Activated CD8-positive, alpha-beta memory T cell treated with anti-CD3 and anti-CD28 coated beads for 1 hour (primary cell): Measurements from ENCODE around the gene ARFGAP2.

ENCODE experiments used
- DNase-seq, 2 donors: peaks; one replicate each; pipeline ENCODE4 v3.0.0-alpha.2; 2020; ENCODE audit warnings: low read depth in 1 of 2; ENCODE audit errors: extremely low read depth in 1 of 2

The ARFGAP2 gene

DNA sequence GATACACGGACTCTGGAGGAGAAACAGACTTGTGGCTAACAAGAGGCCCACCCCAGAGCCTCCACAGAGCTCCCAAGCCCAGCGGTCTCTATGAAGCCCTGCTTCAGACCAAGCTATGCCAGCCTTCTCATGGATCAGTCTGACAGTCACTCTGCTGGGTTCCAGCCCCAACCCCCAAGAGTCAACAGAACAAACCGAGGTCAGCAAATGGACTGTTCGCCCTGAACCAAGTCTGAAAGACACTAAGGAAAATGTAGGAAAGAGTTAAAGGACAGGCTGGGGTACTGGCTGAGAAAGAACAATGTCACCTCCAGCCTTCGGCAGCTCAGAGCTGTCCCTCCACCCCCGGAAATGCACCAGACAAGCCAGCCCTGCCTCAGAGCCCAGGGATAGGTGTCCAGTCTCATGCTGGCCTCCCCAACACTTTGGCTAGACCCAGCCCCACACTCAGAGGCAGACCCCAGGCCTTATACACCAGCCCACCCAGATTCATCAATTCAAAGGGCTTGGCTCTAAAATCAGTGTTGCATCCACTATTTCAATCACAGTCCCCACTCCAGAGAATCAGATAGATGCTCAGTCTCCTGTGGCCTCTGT, 3.8 kb downstream of the ARFGAP2 start:
- DNase-seq, result no peak

DNA sequence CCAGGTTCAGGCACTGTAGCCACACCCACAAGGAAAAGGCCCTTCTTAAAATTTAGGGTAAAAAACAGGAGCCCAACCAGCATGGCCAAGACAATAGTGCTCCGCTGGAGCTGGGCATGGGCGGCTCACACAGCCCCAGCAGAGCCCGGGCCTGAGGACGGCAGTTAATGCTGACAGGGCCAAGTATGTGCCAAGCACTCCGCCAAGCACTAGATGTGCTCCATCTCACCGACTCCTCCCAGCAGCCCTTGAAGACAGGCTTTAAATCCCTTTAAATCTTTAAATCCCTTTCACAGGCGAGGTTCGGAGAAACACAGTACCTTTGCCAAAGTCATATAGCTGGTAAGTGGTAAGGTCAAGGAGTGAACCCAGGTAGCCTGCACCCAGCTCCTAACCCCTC, 4.8 kb downstream of the ARFGAP2 start:
- DNase-seq, result no peak

DNA sequence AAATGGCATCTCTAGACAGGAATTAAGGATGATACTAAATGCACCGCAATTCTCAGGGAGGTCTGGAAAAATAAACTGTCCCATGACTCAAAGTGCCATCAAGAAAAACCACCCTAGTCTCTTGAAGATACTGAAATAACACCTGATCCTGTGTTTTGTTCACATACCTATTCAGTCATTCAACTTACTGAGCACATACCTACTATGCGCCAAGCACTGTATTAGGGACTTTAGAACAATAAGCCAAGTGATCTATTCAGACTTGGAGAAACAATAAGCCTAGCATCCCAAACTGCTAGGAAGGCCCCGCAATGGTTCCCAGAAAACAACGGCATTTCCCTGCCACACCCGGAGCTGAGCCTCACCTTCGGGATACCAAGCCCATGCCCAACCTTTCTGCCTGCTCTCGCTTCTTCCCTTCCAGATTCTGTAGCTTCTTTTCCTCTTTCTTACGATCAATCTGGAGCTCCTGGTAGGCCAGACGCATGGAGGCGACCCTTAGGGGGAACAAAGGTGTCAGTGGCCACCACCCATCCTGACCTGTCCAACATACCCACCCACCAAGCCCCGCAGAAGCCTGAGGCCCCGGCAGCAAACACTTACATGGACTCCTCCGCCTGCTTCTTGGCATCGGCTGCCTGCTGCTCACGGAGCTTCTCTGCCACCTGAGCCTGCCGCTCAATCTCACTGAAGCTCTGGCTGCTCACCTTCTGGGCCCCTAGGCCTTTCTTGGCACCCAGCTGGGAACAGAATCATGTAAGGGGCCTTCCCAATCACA, 5.4 kb downstream of the ARFGAP2 start:
- no peak for DNase-seq

DNA sequence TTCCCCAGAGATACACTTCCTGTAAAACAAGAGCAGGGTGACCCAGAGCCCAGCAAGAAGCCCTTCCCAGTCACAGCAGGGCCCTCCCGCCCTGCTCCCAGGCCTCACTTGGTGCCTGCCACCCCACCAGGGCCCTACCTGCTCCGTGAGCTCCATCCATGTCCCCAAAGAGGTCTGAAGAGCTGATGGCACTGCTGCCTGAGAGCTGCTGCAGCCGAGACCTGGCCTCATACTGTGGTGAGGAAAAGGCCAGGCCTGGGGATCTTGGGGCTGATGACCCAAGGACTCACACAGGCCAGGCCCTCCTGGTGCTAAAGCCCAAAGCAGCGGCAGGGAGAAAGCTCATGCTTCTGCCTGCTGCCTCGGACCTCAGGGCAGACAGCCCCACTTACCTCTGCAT, 10.3 kb downstream of the ARFGAP2 start:
- DNase-seq, result no peak

DNA sequence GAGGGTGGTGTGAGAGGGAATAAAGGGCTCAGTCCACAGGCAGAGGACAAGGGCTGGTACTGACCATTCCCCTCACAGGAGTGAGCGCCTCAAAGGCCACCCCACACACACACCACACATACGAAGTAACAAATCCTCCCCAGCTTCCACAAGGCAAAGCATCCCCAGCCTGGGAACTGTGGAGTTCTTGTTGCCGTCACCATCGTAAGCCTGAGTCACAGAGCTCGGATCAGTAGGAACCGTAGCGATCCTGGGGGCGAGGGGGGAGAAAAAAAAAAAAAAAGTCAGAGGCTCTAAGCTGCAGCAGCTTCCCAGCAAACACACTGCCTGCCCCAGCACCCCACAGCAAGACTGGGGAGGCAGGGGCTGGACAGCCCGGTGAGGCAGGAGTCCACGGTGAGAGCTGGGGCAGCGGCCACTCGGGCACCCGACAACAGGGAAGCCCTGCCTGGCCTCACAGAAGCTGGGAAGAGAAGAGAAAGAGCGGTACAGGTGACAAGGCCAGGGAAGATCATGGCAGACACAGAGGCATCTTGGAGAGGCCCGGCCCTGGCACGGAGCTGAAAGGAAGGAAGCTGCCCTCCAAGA, 11.3 kb downstream of the ARFGAP2 start:
- no peak for DNase-seq

DNA sequence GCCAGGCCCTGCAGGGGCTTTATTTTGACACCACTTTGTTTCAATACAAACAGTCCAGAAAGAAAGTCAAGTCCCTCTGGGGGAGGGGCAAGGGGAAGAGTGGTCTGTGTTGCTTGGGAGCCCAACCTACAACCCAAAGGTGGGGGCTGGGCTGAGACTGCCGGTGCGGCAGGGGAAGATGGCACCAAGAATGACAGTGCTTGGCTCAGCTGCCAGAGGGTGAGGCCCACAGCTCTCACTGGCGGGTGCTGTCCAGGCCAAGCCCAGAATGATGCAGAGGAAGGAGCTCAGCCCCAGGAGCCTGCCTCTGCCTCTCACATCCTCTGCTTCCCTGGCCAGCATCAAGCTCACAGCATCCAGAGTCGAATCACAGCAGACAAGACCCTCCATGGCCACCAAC, 12.4 kb downstream of the ARFGAP2 start:
- DNase-seq, result no peak

DNA sequence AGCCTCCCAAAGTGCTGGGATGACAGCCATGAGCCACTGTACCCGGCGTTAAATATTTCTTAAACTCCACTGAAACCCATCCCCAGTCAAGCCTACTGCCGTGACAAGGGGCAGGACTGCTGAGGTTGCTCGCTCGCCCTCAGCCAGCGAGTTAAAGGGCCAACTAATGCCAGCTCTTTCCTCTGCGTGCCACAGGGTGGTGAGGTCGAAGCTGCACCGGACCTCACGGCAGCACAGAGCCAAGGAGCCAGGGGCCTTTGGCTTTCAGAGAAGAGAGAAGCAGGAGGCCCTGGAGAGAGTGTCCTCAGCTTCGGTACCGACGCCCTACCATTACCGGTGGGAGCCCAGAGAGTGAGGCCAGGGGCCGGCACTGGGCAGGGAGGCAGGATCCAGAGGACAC, 12.8 kb downstream of the ARFGAP2 start:
- DNase-seq, result no peak

DNA sequence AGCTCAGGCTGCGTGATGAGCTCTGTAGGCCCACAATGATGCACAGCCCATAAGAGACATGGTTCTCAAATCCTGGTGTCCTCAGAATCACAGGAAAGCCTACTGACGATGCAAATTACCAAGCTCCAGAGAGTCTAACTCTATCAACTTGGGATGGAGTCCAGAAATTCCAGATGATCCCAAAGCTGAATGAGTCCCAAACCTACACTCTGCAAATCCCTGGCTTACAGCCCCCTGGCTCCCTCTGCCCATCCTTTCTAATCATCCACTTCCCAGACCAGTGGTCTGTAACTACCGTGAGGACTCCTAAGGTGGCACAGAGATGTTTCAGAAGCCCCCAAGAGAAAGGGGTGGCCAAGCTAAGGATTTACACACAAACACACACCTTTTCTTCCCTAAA, 13.5 kb downstream of the ARFGAP2 start:
- DNase-seq, result no peak

DNA sequence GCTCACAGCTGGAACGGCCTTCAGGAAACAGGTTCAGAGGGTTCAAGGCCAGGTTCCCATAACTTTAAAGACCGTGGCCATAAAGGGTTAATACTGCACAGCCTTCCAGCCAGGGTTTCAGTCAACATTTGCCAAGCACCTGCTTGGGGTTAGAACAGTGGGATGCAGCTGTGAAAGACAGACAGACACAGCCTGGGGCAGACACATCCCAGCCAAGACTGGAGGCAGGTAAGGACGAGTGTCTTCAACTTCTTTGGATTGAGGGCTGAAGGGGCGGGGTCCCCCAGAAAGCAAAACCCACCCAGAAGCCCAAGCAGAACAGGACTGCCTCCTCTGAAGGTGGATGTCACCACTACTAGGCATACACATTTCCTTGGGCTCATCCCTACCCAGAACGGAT, 14.3 kb downstream of the ARFGAP2 start:
- DNase-seq, result no peak

DNA sequence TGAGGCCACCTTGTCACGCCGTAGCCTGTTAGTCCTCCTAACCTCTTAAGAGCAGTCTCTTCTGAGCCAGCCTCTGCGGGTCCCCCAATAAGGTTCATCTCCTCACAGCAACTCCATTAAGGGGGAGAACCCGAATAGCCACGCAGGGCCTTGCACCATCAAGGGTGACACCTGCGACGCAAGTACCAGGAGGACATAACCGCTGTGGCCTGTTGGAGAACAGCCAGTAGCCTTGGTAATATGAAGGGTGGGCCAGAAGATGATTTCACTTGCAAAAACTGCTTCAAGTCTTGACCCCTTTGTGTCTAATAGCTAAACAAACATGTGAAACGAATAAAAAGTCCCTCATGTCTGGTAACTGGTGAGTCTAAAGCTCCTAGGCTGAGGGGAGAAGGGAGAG, 14.8 kb downstream of the ARFGAP2 start:
- no peak for DNase-seq

DNA sequence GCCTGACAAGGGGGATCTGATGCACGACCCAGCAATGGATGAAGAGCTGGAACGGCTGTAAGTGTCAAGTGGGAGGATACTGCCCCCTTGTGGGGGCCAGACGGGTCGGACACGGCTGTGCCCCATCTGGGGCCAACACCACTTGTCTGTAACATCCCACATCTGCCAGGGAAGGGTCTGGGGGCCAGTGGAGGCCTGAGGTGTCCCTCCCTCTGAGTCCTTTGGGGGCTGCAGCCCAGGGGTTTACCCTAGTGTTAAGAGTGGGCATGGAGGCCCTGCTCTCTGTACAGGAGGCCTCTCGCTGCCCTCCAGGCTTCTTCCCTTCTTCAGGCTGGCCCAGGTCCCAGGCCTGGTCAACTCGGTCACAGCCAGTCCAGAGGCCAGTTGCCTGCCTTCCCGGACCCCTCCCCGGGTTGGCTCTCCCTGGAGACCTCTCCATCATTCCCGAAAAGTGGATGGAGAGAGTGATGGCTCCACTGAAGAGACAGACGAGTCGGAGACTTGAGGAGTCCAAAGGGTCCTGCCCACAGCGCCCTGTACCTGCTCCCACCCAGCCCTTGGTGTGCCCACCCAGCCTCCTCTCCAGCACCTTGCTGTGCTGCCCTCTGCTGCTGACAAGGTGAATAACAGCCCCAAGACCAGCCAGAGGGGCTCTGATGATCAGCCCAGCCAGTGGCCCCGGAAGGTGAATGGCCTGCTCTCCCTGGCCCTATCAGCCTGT, 15.4 kb downstream of the ARFGAP2 start:
- peak in 1 of 2 donors; percentile 41 for DNase-seq

DNA sequence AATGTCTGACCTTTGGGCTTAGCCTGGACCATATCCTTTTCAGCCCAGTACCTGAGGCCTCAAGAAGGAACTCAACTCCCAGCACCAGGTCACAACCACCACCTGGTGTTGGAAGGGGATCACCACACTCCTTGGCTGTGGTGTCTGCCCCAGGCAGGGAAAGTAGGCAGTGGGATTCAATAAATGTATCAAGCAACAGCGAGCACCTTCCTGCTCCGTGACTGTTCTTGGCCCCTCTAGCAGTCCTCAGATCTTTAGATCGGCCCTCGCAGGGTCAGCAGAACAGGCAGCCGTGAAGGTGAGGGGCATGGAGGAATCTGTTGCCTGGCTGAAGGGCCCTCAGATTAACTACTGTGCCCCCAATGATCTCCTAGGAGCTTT, 15.9 kb downstream of the ARFGAP2 start:
- no peak for DNase-seq

DNA sequence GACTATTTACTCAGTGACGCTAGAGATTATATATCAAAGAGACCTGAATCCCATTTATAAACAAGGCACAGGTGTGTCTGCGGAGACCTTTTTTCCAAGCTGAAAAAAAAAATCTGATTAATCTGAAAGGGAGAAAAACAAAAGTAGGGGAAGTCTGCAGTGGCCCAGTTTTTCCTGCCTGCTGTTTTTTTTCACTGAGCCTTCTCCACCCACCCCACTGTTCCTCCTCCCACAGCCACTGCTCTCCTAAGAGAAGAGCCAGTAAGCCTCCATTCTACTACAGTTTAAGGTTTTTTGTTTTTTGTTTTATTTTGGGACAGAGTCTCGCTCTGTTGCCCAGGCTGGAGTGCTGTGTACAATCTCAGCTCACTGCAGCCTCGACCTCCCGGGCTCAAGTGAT, 18.4 kb downstream of the ARFGAP2 start:
- DNase-seq, result no peak

DNA sequence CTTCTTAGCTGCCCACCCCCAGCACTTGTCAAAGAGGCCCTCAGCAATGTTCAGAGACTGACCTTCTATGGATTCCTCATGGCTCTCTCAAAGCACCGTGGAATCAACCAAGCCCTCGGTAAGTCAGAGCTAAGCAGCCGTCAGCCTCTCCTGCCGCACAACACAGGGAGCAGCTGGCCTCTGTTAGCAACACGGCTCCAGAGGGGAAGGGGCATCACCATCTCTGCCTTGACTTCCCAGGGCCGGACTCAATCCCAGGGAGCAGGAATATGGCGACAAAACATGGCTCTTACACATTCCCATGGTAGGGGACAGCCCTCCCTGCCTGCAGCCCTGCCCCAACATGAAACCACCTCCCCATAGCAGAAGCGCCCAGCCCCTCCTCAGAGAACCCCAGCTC, 18.9 kb downstream of the ARFGAP2 start:
- DNase-seq, result no peak

DNA sequence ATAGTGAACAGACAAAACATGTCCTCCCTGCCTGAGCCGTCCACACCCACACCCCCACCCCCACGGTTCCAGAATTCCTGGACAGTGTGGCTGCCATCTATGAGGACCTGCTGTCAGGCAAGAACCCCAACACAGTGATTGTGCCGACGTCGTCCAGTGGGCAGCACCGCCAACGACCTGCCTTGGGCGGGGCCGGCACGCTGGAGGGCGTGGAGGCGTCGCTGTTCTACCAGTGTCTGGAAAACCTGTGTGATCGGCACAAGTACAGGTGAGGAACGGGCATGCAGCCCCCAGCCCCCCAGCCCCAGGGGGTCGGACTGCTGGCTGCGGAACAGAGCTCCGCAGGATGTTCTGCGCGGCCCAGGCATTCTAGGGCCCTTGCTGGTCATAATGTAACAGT, 19.7 kb downstream of the ARFGAP2 start:
- DNase-seq, result no peak

DNA sequence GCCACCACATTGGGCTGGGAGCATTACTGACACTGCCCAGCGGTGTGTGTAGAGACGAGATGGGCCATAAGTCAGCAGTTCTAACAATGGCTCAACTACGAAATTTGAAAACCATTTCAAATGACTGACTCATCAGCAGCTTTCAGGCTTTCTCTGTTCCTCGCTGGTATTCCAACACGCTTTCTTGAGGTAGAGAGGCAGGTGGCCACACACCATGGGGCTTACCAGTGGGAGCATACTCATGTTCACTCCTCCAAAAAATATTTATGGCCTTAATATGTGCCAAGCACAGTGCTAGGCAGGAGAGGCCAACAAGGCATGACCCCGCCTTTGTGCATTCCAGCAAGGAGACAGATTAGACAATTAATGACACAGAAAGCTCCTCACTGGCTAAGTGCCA, 20.3 kb downstream of the ARFGAP2 start:
- no peak for DNase-seq

DNA sequence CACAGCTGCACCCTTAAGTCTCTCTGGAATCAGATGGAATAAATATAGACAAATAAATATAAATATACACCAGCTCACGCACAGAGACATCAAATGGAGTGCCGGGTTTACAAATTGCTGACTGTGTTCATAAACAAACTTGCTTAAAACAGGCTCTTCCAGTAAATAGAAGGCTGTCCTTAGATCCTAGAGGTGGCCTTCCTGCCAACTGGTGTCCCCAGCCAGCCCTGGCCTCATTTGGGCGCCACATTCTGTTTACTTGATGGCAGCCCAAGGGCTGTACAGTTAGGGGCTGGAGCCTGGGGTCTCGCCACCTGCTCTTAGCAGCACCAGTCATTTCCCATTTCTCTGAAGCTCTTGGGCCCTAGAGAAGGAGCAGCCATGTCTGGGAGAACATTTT, 20.8 kb downstream of the ARFGAP2 start:
- DNase-seq, result no peak

DNA sequence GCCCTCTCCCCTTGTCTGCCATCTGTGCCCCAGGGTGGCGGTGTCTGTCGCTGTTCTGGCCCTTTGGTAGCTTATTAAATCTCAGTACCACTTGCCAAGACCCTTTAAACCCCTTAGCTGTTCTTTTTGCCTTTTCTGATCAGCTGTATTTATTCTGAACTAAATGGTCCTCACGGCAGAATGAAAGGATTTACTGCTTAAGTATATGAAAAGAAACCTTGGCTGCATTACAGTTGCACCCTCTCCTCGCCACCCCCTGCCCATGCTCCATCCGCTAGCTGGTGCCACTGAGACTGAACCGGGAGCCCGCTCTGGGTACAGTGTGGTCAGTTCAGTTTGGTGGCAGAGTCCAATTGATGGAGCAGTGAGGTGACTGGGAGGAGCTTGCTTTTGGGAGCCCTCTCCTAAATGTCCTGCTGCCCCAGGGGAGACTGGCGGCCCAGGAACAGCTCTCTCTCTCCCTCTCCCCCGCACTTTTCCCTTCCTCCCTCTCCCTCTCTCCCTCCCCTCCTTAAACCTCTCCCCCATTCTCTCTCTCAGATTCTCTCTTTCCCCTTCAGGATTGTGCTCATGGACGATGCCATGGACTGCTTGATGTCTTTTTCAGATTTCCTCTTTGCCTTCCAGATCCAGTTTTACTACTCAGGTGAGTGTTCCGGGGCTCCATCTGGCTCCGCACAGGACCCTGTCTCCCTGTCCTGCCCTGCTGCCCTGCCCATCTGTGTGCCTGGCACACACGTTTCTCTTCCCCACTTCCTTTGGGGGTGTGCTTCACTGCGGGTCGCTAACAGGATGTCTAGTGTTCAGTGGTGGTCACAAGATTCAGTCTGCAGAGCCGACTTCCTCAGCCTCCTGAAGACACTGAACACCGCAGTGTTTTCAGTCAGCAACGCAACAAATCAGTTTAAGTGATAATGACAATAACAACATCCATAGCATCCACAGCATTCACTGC, 21.8 kb downstream of the ARFGAP2 start:
- DNase-seq, result no peak

DNA sequence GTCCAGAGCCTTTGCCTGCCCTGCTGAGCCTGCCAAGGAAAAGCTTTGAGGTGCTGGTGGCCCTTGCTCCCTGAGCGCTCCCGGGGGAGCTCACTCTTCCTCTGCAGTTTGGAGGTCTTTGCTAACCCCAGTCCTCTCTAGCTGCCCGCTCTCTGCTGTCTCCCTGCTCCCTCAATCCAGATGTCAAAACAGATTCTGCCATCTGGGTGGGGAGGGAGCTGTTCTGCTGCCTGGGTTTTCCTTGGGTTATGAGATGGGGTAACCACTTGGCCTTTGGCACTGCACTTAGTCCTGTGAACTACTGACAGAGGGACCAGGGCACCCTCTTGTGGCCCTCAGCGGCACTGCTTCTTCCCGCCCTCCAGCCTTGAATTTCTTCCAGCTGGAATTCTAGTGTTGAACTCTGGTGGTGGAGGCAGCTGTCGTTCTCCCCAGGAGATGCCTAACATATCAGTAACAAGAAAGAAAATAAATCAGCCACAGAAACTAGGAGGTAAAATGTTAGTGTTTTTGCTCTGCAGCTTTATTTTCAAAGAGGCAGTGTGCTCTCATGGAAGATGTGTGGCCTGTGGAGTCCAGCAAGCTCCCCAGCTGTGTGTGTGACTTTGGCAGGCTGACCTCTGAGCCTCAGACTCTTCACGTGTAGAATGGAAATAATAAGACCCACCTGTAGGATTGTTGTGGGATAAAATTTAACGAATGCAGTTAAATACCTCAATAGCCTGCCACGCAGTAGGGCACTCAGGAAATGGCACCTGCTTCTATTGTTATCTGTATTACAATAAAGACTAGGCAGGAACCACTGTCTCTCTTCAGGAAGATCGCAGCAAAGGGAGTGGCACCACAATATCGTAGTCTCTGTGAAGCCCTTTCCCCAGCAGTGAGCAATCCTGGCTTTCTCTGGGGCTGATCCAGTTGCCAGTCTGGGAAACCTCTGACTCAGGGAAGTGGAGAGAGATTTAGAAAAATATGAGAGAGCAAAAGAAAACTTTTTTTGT, 23.4 kb downstream of the ARFGAP2 start:
- no peak for DNase-seq
